SIG-M5 treated with dmso at 0.1 percent for 504 hours (cell line): ENCODE measurements around the gene RNF103.
A peak's percentile ranks its signal among the peaks of the same experiment; 100 is the strongest.

Experiments
- DNase-seq: peaks from one replicate; lab custom pipeline; 2025; ENCODE audit not compliant: unreplicated experiment; lab: John Stamatoyannopoulos, UW

Gene RNF103

GRCh38 chr2:86577817-86578456, 45.7 kb downstream of the RNF103 start:
- peak; percentile 7 for DNase-seq

GRCh38 chr2:86570059-86570458, 53.6 kb downstream of the RNF103 start:
- DNase-seq = no peak

GRCh38 chr2:86566821-86567190, 56.9 kb downstream of the RNF103 start:
- DNase-seq = no peak

GRCh38 chr2:86566158-86566820, 57.4 kb downstream of the RNF103 start:
- no peak for DNase-seq

- DNase-seq = no peak
These were observed 60.0 kb downstream of the RNF103 start for GRCh38 chr2:86563650-86564061.

GRCh38 chr2:86562922-86563649, 60.6 kb downstream of the RNF103 start, which contains the start of gene CHMP3:
TSS of gene CHMP3 (minus strand) at chr2:86563443. CDS start at chr2:86563348, 95 bp downstream.
- peak; percentile 97 for DNase-seq

GRCh38 chr2:86562485-86562921, 61.2 kb downstream of the RNF103 start:
- no peak for DNase-seq

- no peak for DNase-seq
These were observed 65.8 kb downstream of the RNF103 start for GRCh38 chr2:86557836-86558235.

- no peak for DNase-seq
These were observed 67.2 kb downstream of the RNF103 start for GRCh38 chr2:86556508-86556907.
